22Rv1 (cell line): ENCODE results near the gene NLRP1.

ENCODE experiments used
- CTCF ChIP-seq: fragments of 450-650 bp; IDR thresholded peaks from 2 replicates; pipeline ENCODE4 v1.5.1; 2017; ENCODE audit warnings: mild to moderate bottlenecking
- ZFX ChIP-seq: fragments of 450-650 bp; IDR thresholded peaks from 2 replicates; pipeline ENCODE4 v1.6.1; 2017; ENCODE audit warnings: antibody characterized with exemption, borderline replicate concordance

DNA sequence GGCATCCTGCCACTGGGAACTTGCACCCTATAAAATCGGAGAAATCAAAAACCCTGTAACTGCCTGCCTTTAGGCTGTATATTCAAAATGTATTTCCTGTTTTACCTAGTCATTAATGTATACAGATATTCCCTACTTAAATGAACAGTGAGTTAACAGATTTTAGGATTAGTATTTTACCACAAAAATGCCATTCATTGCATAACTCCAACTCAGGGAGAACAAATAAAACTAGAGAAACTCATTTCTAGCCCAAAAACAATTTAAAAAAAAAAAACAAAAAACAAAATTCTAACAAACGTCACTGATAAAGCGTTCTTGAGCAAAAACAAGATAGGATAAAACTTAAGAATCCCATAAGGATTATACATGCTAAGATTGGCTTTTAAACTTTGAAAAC, 111.8 kb downstream of the NLRP1 start:
- no peak for TF ChIP-seq CTCF
- no peak for TF ChIP-seq ZFX
